HG02759 (cell line): ENCODE results near the gene THSD7B.
"Not testable (repeated sequence)": the region's sequence is repeated elsewhere in the genome, so short reads cannot be mapped to it uniquely, and the experiment has no call there.

Source experiments
- ATAC-seq: cut with Tn5 transposase; IDR thresholded peaks from one replicate; pipeline ENCODE4 v1.9.1; 2021; ENCODE audit warnings: mild to moderate bottlenecking, moderate library complexity; ENCODE audit not compliant: unreplicated experiment

Gene THSD7B

DNA sequence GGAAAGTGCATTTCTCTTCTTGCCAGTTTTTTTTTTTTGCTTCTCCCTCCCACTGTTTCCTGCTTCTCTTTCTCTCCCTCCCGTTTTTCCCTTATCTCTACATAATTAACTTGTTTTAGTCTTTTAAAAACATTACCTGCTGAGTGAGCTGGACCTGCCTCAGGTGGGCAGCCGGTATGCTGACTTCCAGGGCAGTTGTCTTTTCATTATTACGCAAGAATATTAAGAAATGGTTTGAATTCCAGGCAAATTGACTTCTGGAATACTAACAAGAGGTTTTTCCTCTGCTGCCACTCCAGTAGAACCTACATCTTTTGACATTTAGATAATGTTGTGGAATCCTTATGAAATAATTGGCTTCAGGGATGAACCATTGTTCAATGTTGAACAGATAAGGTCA is 161.8 kb downstream of the THSD7B start:
- ATAC-seq = no peak

DNA sequence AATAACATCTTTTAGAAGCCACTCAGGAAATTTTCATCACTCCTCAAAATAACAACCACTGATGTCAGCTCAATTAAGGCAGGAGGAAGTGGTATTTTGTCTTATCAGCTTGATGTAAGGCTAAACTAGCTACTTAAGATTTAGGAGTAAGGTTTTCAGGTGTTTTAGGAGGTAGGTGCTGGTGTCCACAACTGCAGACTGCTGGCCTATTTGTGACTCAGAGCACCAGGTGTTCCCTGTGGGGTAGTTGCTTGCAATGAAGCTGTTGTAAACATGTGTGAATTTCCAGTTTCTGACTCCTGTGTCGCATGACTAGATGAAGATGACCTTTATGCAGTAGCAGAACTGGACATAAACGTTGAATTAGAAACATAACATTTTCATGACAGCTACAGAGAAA is 164.2 kb downstream of the THSD7B start:
- ATAC-seq = no peak

DNA sequence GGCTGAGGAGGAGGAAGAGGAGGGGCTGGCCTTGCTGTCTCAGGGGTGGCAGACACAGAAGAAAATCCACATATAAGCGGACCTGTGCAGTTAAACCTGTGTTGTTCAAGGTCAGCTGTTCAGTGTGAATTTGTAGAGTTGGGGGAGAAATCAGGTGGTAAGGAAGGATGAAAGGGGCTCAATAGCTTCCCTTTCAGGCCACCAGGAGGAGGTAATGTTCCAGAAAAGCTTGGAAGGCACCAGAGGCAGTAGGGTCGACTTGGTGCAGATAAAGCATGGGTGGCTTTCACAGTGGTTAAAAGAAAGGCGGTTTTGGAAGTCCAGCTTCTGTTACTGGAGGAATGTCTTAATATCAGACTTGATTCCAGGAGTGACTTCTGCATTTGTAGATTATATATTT is 167.4 kb downstream of the THSD7B start:
- ATAC-seq = peak; percentile 60

DNA sequence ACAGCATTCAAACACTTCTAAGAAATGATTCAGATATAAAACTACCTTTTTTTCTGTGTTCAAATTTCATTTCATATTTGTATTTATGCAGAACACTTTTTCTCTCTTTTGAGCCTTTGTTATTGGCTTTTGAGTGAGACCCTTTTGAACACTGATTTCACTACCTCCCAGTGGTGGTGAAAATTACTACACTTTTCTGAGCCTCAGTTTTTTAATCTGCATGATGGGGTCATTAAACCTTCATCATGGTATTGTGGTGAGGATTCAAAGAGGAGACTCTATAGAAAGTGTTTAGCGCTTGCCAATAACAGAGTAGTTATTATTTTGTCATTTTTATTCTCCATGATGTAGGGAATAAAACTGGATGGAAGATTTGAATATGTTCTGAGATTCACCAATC is 169.8 kb downstream of the THSD7B start:
- ATAC-seq = no peak

DNA sequence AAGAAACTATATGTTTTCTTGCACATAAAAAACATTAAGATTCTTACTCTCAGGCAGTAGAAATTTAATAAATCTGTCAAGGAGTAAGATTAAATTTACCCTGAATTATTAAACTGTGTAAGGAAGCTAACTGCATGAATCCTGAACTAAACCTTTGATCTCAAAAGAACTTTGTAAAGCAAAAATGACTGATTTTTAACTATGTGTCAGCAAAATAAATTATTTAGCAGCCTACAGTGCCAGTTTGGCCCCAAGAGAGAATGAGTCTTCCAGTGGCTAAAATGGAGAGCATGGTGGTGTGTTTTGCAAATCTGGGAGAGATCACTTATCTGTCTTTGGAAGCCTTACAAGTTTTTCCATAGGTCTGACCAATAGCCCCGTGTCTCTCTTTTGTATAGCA is 190.7 kb downstream of the THSD7B start:
- ATAC-seq = no peak

DNA sequence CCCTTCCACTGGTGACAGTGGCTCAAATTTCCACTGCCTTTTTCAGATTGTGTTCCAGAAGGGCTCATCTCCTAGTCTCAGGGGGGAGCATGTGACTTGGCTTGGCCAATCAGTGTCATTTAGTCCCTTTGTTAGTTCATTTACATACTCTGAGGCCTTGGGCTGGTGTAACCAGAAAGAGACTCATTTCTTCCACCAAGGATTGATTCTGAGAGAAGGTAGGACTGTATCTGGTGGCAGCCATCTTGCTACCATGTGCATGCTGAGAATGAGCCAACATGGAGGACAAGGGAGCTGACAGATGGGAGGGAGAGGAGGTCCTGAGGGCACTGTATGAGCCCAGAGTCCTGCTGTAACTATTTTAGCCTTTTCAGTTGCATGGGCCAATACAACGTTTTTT is 191.7 kb downstream of the THSD7B start:
- no peak for ATAC-seq

DNA sequence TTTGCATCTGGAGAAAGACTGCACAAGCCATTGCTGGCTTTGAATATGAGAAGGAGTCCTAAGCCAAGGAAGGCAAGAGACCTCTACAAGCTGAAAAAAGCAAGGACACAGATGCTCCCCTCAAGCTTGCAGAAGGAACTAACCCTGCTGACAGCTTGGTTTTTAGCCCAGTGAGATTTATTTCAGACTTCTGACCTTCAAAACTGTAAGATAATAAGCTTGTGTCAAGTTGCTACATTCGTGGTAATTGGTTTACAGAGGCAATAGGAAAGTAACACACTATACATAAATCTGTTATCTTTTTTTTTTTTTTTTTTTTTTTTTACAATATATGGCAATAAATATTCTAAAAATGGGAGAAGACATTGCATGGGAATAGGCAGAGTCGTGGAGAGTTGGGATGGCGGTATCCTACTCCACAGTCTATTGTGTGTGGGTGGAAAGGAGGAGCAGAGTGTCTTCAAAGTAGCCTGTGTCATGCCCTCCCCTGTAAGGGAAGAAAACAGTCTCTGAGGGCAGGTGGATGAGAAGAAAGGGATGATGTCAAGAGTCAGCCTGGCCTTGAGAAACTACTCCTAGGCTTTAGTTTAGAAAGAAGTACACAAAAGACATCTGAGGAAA is 196.9 kb downstream of the THSD7B start:
- no peak for ATAC-seq

DNA sequence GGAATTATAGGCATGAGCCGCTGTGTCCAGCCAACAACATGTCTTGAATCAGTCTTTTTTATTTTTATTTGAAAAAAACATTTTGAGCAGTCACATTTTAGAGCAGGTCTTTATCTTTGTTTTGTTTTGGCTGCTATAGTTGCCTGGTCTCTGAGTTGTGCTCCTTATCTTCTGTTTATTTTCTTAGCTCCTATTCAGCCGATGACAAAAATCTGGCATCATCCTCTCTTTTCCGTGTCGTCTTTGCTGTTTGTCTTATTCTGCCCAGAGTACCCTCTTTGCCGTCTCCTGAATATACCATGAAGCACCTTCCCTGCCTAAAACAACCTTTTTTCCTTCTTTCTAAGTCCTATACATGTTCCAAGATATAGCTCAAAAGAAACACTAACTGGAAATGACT is 201.1 kb downstream of the THSD7B start:
- ATAC-seq = no peak

DNA sequence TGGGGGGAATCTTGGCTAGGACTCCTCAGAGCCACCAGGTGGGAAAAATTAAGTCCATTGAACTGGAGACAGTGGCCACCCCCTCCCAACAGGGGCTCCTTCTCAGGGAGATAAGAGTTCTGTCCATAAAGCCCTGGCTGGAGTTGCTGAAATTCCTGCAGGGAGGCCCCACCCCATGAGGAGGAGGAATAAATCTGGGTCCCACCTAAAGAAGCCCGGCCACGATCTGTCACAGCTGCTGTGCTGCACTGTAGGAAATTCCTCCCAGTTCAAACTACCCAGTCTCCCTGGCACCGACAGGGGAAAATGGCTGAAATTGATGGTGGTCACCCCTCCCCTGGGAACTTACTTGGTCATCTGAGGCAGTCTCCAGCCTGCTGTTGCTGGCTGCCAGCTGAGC is 215.0 kb downstream of the THSD7B start:
- no peak for ATAC-seq

DNA sequence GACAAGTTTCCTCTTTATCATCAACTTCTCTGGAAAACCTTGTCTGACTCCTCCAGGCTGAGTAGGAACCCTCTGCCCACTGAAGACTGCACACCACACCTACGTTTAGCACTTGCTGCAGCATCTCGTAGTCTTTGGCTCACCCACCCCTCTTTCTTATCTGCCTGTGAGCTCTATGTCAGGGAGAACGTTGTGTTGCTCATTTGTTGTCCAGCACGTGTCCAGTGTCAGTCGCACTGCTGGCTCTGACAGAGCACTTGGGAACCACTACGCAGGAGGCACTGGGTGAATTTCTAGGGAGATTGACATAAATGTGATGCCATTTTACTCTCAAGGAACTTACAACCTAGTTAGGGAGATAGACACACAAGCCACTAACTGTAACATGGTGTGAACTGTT is 216.3 kb downstream of the THSD7B start:
- not testable (repeated sequence) for ATAC-seq

DNA sequence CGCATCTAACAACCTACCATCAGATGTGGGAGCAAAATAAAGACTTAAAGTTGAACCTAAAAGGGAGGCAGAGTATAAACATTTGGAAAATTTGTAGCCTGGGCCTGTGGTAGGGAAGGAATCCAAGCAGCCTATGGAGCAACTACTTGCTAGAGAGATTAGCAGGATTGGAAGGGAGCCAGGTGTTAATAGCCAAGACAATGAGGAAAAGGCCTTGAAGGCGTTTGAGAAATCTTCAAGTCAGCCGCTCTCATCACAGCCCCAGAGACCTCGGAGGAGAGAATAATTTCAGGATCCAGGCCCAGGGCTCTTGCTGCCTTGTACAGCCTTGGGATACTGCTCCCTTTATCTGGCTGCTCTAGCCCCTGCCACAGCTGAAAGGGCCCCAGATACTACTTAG is 219.7 kb downstream of the THSD7B start:
- ATAC-seq = no peak

DNA sequence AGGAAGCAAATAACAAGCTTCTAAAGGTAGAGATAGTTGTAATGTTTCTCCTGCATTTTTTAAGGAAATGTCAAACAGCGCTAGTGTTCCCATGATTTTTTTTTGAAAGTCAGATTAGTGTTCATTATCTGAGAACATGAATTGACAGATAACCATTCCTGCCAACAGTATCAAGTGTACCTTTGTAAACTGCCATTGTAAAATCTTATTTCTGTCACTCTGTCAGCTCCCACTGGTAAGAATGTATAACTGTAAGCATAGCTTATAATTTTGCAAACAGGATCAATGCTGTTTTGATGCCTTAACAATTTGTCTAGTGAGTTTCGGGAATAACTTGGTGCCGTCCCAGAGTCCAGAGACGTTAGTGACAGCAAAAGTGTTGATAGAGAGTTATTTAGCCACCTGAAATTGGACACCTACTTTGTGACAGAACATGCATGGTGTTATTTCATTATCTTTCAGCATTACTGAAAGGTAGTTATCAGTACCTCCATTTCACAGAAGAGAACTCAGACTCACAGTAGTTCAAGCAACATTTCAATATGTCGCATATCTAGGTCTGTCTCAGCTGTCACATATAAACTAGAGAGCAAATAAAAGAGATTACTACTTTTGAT is 221.4 kb downstream of the THSD7B start:
- ATAC-seq = no peak

DNA sequence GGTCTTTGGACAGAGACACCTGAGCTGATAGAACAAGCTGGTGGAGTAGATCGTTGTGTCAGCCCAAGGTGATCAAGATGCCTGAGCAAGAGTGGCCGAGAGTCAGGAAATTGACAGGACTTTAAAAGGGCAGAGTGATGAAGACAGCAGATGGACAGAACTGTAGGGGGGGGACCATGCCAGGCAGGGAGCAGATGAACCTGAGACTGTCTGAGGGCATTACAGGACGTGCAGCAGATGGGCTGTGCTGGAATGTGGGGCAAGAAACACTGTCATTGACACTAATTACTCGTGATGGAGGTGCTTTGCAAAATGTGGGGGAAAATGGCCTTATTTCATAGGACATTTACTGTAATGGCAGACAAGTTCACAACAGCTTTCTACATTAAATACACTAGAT is 225.0 kb downstream of the THSD7B start:
- no peak for ATAC-seq

DNA sequence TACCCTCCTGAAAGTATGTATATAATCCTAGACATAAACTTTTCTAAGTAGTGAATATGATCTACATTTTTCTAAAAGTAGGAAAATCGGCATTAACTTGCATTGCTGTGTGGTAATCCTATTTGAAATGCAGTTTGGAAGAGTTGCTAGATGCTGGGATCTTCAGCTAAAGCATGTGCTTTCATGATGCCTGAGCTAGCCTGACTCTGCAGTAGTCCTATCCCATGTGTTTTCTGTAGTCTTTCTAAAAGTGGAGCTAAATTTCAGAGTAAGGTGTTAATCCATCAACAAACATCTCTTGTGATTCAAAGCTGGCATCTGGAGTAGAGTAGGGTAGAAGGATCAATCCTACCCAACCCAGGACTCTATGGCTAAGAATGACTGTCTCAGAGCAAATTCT is 229.4 kb downstream of the THSD7B start:
- no peak for ATAC-seq

DNA sequence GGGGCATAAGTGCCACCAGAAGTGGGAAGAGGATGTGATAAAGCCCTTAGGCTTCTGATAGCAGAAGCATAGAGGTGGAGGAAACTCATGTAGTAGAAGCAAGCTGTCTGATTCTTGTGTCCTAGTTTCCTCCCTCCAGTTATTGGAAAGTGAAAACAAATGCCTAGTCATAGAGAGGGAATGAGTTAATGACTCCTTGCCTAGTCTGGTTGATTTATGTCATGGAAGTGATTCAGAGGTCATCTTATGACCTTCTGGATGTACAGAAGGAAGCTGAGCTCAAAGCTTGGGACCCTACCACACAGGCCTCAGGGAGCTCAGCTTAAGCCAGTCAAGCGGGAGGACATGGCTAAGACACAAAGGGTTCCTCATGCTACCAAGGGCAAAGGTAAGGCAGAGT is 232.2 kb downstream of the THSD7B start:
- no peak for ATAC-seq

DNA sequence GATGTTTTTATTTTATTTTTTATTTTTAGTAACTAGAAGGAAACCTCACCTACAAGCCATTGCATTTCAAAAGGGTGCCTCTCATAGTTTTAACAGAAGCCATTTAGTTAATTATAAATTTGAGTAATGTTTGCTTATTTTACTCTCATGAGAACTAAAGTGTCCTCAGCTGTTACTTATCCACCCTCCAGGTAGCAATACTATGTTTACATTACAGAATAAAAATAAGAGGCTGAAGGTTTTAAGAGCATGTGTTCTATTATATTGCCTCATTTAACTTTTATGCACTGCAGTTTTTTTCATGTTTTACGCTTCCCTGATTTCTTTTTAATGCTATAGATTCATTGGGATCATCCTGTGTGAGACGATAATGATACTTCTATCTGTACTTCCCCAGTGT is 235.5 kb downstream of the THSD7B start:
- ATAC-seq = no peak

DNA sequence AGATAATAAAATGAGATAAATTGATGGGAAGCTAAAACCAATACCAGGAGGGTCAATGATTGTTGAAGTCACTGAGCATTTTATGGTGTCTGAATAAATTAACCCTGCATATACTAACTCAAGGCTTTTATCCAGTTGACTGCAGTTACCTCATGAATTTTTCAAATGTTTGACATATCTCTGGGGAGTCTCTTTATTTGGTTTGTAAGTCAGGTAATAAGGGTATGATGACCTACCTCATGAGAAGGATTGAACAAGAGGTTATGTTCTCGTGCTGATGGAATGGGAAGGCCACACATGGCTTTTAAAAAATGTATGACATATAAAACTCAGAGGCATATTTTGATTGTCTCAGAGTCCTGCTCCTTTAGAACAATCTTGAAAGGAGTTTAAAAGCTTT is 237.6 kb downstream of the THSD7B start:
- no peak for ATAC-seq

DNA sequence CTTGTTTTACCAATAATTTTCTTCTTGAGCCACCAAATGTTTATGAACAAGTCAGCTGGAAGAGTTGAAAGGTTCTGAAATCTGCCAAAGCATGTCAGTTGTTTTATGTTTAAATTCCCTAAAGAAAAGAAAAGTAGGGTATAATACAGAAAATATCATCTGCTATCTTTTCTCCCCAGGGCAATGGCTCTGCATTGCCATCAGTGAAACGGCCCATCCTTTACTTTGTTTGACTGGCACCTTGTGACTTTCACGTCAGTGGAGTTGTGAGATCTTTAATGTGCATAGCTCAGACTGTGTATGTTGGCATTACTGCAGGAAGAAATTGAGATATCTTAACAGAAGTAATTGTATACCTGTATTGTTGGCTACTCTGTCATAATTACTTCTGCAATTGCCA is 239.9 kb downstream of the THSD7B start:
- no peak for ATAC-seq

DNA sequence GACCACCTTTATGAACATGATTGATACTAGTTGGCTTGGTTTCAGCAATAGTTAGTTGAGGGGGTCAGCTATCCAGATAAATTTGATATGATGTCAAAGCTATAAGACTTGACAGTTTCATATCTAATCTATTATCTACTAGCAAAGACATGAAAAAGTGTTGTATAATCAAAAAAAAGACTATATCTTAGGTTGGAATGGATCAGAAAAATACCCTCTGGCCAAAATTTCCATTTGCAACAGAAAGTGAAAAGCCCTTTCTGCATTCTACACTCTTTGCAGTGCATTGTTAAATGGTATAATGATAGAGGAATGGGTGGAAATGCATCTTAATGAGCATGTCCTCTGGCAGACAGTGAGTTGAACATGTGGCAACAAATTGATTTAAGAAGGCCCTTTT is 242.6 kb downstream of the THSD7B start:
- ATAC-seq = no peak

DNA sequence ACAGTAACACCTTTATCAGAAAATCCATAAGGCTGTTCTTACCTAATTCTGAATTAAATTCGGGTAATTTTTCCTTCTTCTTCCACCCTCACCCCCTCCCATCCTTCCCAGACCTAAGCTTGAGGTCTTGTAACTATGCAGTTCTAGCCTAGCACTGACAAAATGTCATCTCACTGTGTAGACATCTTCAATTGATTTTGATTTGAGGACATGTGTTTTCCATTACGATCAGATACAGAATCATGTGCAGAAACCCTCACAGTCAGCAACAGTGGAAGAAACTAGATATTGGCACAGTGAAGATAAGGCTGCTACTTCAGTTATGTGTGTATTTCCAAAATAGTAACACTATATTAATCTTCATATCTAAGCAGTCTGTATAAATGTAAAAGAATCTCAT is 244.6 kb downstream of the THSD7B start:
- ATAC-seq = no peak

DNA sequence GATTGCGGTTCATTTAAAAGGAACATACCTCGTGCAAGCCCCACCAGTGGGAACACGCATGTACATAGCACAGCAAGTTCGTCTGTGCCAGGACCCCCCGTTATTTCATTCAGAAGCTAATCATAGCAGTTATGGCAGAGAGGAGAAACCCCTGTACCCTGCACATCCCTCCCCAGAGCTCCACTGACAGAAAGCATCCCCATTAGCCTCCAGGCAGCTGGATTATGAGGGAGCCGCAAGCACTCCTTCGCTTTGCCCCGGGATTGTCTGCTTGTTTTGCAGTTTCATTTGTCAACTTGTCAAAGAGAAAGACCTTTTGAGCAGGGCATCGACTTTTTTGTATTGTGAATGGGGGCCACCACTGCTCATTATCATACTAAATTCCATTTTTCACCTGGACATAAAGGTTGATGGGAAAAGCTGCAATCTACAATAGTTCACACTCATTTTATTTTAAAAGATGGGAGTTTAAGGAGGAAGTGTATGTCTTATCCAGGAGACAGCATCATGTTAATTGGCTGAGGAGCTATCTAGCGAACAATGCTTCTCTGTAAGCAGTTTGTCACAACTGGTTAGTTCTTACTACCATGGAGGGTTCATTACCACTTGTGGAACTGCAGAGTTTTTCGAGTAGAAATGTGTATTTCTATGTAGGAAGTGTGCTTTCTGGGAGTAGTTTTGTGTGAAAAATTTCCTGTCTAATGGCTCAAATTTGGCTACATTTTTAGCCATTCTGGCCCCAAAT is 255.3 kb downstream of the THSD7B start:
- ATAC-seq = no peak

DNA sequence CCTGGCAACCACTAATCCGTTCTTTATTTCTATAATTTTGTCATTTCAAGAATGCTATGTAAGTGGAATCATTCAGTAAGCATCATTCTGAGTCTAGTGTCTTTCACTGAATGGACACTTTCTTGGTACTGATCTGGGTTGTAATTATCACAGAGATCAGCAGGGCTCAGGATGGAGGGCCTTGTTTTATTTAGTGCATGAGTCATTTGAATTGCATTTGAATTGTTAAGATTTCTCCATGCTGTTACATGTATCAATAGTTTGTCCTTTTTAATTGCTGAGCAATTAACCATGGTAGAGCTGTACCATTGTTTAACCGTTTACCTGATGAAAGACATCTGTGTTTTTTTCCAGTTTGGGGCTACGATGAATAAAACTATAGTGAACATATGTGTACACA is 256.4 kb downstream of the THSD7B start:
- no peak for ATAC-seq

DNA sequence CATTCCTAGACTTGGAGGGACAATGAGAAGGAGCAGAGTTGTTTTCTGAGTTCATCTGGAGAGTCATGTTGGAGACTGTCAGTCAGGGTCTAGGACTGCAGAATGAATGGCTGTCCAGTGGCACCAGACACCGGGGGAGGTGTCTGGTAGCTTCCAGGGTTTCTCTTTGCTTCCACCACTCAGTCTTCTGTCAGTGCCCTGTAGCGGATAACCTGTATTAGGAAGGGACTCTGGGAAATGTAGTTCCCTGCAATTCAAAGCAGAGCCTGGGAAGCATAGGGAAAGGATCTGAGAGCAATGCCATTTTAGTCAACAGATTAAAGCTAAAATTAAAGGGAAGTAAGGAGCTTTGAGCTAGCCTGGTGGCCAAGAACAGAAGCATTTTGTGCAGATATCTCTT is 257.9 kb downstream of the THSD7B start:
- ATAC-seq = no peak
